Thyroid gland (tissue), 4 donors: Measurements from ENCODE around the gene RNF20.

Source experiments
- CTCF ChIP-seq, 6 experiments: fragments of 200-600 bp in 3 of 6; fragments of 450-650 bp in 3 of 6; sonication (generic) in 3 of 6; IDR thresholded peaks; one replicate each; pipeline ENCODE4 v1.5.1; 2016 to 2019; ENCODE audit warnings: antibody characterized with exemption in 6 of 6, mild to moderate bottlenecking in 2 of 6, inconsistent platforms in 1 of 6, moderate library complexity in 1 of 6
- POLR2A ChIP-seq, 2 donors: fragments of 450-650 bp; IDR thresholded peaks; one replicate each; pipeline ENCODE4 v1.6.1; 2017; ENCODE audit warnings: antibody characterized with exemption in 2 of 2, mild to moderate bottlenecking in 2 of 2, moderate library complexity in 1 of 2

GRCh38 chr9:101574731-101575333 is 41.2 kb downstream of the RNF20 start:
- TF ChIP-seq POLR2A (IDR thresholded peaks at IDR 0.05) = no peak
- TF ChIP-seq CTCF (IDR thresholded peaks at IDR 0.05) = no peak
